K562 (cell line): ENCODE results near the gene TERC. TPM values are rescaled to one million over a fixed set of nuclear protein-coding genes. Genes with fewer than 3 reads are reported as not detected.

ENCODE experiments used
- ARID2 ChIP-seq: fragments of 450-650 bp; IDR thresholded peaks from 2 replicates; pipeline ENCODE4 v1.6.1; 2017; ENCODE audit warnings: antibody characterized with exemption, mild to moderate bottlenecking
- CHCHD3 ChIP-seq: fragments of 250-450 bp; sonication (Bioruptor Pico); IDR thresholded peaks from 2 replicates; pipeline ENCODE4 v2.1.2; 2022; ENCODE audit warnings: mild to moderate bottlenecking
- EGR1 ChIP-seq: fragments of 450-650 bp; conservative IDR thresholded peaks from 2 replicates; pipeline ENCODE4 v1.6.1; 2017; ENCODE audit warnings: mild to moderate bottlenecking
- ETV5 ChIP-seq: sonication (generic); formaldehyde crosslinking; IDR thresholded peaks from 2 replicates; pipeline ENCODE4 v1.4.0; 2020; ENCODE audit warnings: low read depth, mild to moderate bottlenecking, missing genetic modification reagents
- HDAC6 ChIP-seq: IDR thresholded peaks from 2 replicates; pipeline ENCODE4 v1.6.1; 2012; ENCODE audit warnings: low read depth, mild to moderate bottlenecking, control low read depth, inconsistent platforms, low read length, moderate library complexity
- HEY1 ChIP-seq: fragments of 250-450 bp; sonication (Bioruptor Pico); IDR thresholded peaks from 2 replicates; pipeline ENCODE4 v1.5.0; 2020; ENCODE audit warnings: mild to moderate bottlenecking, moderate library complexity, borderline replicate concordance
- LEF1 ChIP-seq: fragments of 450-650 bp; IDR thresholded peaks from 2 replicates; pipeline ENCODE4 v1.6.1; 2016; ENCODE audit warnings: mild to moderate bottlenecking
- MBD2 ChIP-seq: sonication (generic); IDR thresholded peaks from 2 replicates; pipeline ENCODE4 v1.6.1; 2016; ENCODE audit warnings: low read depth, borderline replicate concordance
- PRPF4 ChIP-seq: fragments of 200-400 bp; formaldehyde crosslinking; IDR thresholded peaks from one replicate; pipeline ENCODE4 v1.6.1; 2017; ENCODE audit warnings: low read length, low read depth, mild to moderate bottlenecking; ENCODE audit not compliant: insufficient read depth, poor library complexity, severe bottlenecking
- RBM22 ChIP-seq: fragments of 200-400 bp; formaldehyde crosslinking; IDR thresholded peaks from 2 replicates; pipeline ENCODE4 v1.6.1; 2018; ENCODE audit warnings: low read length, low read depth; ENCODE audit not compliant: poor library complexity, severe bottlenecking
- SMAD3 ChIP-seq: fragments of 450-650 bp; formaldehyde crosslinking; conservative IDR thresholded peaks from 2 replicates; pipeline ENCODE4 v1.4.0; 2020; ENCODE audit warnings: mild to moderate bottlenecking
- SNIP1 ChIP-seq: fragments of 450-650 bp; IDR thresholded peaks from 2 replicates; pipeline ENCODE4 v1.7.1; 2017; ENCODE audit warnings: low read depth, mild to moderate bottlenecking
- SRSF7 ChIP-seq: fragments of 200-400 bp; formaldehyde crosslinking; optimal IDR thresholded peaks from 2 replicates; pipeline ENCODE3; 2017; ENCODE audit warnings: mild to moderate bottlenecking, low read depth, low read length
- TAF1 ChIP-seq: IDR thresholded peaks from 2 replicates; pipeline ENCODE4 v1.6.1; 2011; ENCODE audit warnings: mild to moderate bottlenecking, low read length, moderate library complexity; ENCODE audit not compliant: insufficient read depth, control insufficient read depth, severe bottlenecking; ENCODE audit errors: extremely low read depth
- TAF9B ChIP-seq: fragments of 450-650 bp; IDR thresholded peaks from 2 replicates; pipeline ENCODE4 v1.6.1; 2018; ENCODE audit warnings: mild to moderate bottlenecking; ENCODE audit not compliant: partially characterized antibody
- TSC22D4 ChIP-seq: fragments of 450-650 bp; IDR thresholded peaks from 2 replicates; pipeline ENCODE4 v1.6.1; 2016; ENCODE audit warnings: missing genetic modification characterization, missing biosample characterization, control low read depth
- ZNF133 ChIP-seq: fragments of 250-450 bp; sonication (Bioruptor Pico); IDR thresholded peaks from 2 replicates; pipeline ENCODE4 v1.4.0; 2020; ENCODE audit warnings: mild to moderate bottlenecking
- polyA plus RNA-seq, 8 experiments: library from polyadenylated mRNA; depleted of rRNA in 4 of 8; stranded (reverse) in 5 of 8; unstranded in 3 of 8; fragments of >200 nt; fragmentation: Nextera tagmentation in 2 of 8; fragmentation: Illumina TruSeq in 1 of 8; extraction: Ambion mirVana in 2 of 8; extraction: Trizol in 1 of 8; gene quantifications; 2 replicates each; pipeline versions ENCODE4 v1.2.1 to v1.2.3, GENCODE V29; 2011 to 2014; ENCODE audit warnings: inconsistent platforms in 1 of 8, missing spikeins in 1 of 8
- total RNA-seq, 7 experiments: library from RNA; depleted of rRNA in 6 of 7; stranded (reverse); fragments of >200 nt in 6 of 7; fragmentation: Illumina TruSeq in 2 of 7; extraction: Trizol in 2 of 7; gene quantifications; 2 replicates each; pipeline versions ENCODE4 v1.2.1 to v1.2.3, GENCODE V29; 2011 to 2021; ENCODE audit warnings: low replicate concordance in 1 of 7
- TF ChIP-seq, protein P1 (sequence below): sonication (generic); formaldehyde crosslinking; IDR thresholded peaks from 2 replicates; pipeline ENCODE4 v1.8.1; 2022; ENCODE audit warnings: missing genetic modification reagents
- TF ChIP-seq, protein P2 (sequence below): fragments of 450-650 bp; IDR thresholded peaks from 2 replicates; pipeline ENCODE4 v1.7.0; 2016; ENCODE audit warnings: borderline replicate concordance
- TF ChIP-seq, protein P3 (sequence below): sonication (generic); formaldehyde crosslinking; IDR thresholded peaks from 2 replicates; pipeline ENCODE4 v1.8.1; 2023; ENCODE audit warnings: missing genetic modification reagents, mild to moderate bottlenecking, borderline replicate concordance

Gene TERC
- total and polyA plus RNA-seq, 9 of the 15 experiments (the other 6 are each of a cell fraction or from before 2014, with no cell fraction given): 0.77 to 234 (median 27.9) TPM; not detected in 3

DNA sequence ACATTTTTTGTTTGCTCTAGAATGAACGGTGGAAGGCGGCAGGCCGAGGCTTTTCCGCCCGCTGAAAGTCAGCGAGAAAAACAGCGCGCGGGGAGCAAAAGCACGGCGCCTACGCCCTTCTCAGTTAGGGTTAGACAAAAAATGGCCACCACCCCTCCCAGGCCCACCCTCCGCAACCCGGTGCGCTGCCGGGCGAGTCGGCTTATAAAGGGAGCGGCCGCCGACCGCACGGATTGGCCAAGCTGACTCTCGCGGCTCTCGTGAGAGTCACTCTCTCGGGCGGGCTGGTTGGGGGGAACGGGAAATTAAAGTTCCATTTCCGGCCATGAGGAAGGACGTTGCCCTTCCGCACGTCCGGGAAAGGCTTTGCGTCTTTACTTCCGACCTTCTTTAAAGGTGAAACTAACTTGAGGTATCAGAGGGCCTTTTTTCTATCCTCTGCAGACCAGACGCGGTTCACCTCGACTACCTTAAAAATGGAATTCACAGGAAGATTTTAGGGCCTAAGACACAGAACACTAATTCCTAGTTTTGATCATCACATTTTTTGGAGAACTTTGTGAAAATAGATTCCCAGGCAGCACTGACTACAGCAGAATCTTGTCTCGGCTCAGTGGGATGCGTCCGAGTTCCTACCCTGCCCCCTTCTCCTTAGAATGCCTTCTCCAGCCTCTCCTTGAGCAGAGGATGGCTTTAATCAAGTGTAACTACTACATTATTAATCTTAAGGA is at the start of gene TERC (continued):
- TF ChIP-seq TAF1 (peak; percentile 76), ETV5 (CRISPR knock-in tag) (peak; percentile 68), TAF9B (peak; percentile 48), RBM22 (peak; percentile 20), EGR1 (no peak; the same call in 1 of the 2 replicates), LEF1 (no peak), ZNF133 (CRISPR knock-in tag) (no peak), CHCHD3 (peak; percentile 71; the same call in 1 of the 2 replicates), PRPF4 (peak; percentile 60), HDAC6 (no peak), MBD2 (peak; percentile 67; the same call in 1 of the 2 replicates), SNIP1 (no peak), HEY1 (CRISPR knock-in tag) (peak; percentile 66; the same call in 1 of the 2 replicates), ARID2 (no peak), TSC22D4 (tag) (no peak), SMAD3 (CRISPR knock-in tag) (no peak), SRSF7 (no peak)
- TF ChIP-seq, protein P1, sequence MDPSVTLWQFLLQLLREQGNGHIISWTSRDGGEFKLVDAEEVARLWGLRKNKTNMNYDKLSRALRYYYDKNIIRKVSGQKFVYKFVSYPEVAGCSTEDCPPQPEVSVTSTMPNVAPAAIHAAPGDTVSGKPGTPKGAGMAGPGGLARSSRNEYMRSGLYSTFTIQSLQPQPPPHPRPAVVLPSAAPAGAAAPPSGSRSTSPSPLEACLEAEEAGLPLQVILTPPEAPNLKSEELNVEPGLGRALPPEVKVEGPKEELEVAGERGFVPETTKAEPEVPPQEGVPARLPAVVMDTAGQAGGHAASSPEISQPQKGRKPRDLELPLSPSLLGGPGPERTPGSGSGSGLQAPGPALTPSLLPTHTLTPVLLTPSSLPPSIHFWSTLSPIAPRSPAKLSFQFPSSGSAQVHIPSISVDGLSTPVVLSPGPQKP (CRISPR knock-in tag): no peak
- TF ChIP-seq, protein P2, sequence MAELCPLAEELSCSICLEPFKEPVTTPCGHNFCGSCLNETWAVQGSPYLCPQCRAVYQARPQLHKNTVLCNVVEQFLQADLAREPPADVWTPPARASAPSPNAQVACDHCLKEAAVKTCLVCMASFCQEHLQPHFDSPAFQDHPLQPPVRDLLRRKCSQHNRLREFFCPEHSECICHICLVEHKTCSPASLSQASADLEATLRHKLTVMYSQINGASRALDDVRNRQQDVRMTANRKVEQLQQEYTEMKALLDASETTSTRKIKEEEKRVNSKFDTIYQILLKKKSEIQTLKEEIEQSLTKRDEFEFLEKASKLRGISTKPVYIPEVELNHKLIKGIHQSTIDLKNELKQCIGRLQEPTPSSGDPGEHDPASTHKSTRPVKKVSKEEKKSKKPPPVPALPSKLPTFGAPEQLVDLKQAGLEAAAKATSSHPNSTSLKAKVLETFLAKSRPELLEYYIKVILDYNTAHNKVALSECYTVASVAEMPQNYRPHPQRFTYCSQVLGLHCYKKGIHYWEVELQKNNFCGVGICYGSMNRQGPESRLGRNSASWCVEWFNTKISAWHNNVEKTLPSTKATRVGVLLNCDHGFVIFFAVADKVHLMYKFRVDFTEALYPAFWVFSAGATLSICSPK: no peak
- TF ChIP-seq, protein P3, sequence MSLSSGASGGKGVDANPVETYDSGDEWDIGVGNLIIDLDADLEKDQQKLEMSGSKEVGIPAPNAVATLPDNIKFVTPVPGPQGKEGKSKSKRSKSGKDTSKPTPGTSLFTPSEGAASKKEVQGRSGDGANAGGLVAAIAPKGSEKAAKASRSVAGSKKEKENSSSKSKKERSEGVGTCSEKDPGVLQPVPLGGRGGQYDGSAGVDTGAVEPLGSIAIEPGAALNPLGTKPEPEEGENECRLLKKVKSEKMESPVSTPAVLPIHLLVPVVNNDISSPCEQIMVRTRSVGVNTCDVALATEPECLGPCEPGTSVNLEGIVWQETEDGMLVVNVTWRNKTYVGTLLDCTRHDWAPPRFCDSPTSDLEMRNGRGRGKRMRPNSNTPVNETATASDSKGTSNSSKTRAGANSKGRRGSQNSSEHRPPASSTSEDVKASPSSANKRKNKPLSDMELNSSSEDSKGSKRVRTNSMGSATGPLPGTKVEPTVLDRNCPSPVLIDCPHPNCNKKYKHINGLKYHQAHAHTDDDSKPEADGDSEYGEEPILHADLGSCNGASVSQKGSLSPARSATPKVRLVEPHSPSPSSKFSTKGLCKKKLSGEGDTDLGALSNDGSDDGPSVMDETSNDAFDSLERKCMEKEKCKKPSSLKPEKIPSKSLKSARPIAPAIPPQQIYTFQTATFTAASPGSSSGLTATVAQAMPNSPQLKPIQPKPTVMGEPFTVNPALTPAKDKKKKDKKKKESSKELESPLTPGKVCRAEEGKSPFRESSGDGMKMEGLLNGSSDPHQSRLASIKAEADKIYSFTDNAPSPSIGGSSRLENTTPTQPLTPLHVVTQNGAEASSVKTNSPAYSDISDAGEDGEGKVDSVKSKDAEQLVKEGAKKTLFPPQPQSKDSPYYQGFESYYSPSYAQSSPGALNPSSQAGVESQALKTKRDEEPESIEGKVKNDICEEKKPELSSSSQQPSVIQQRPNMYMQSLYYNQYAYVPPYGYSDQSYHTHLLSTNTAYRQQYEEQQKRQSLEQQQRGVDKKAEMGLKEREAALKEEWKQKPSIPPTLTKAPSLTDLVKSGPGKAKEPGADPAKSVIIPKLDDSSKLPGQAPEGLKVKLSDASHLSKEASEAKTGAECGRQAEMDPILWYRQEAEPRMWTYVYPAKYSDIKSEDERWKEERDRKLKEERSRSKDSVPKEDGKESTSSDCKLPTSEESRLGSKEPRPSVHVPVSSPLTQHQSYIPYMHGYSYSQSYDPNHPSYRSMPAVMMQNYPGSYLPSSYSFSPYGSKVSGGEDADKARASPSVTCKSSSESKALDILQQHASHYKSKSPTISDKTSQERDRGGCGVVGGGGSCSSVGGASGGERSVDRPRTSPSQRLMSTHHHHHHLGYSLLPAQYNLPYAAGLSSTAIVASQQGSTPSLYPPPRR: no peak
